ENCODE results near the gene PMM1.

The PMM1 gene

DNA sequence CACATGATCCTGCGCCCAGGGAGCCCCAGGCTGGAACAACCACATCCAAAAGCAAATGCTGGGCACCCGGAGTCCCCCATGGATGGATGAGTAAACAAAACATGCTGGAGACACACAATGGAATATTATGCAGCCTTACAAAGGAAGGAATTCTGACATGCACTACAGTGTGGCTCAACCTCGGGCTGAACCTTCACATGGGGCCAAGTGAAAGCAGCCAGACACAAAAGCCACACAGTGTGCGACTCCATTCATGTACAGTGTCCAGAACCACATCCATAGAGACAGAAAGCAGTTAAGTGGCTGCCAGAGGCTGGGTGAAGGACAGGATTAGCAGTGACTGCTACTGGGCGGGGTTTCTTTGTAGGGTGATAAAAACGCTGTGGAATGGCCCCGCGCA lies 55.4 kb downstream of the PMM1 start:
- no peak for FAIRE-seq

GRCh38 chr22:41532908-41533825 lies 56.5 kb downstream of the PMM1 start:
- FAIRE-seq, result no peak

DNA sequence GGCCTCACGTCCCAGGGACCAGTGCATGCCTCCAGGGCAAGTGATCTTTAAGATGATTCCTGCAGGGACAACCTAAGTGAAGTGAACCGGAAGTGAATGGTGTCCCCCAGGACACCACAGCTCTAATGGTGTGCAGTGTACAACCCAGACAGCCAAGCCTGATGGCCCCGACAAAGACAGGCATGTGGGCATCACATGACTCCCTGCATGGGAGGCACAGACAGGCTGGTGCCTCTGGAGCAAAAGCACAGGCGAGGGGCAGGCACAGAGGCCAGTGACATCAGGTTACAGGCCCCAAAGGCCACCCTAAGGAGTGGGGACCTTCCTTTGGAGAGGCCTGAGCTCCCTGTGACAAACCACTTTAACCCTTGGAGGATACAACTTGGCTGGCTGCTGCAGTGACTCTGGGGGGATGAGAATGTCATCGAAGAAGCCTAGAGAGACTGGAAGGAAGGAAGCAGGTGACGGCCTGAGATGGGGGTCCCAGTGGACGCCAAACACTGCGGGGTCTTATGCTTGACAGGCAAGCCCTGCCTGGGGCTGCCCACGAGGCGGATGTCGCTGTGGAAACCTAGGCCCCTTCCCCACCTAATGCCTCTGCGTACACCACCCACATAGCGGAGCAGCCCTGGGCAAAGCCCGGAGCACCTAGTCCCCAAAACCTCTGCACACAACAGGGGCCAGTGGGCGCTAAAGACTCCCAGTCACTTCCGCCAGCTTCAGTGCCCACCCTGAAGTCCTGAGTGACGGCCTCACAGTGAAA lies 57.7 kb downstream of the PMM1 start:
- no peak for FAIRE-seq

GRCh38 chr22:41530890-41531714 lies 58.5 kb downstream of the PMM1 start:
- no peak for FAIRE-seq

GRCh38 chr22:41528938-41529561 lies 60.6 kb downstream of the PMM1 start:
- no peak for FAIRE-seq

GRCh38 chr22:41528132-41528766 lies 61.4 kb downstream of the PMM1 start:
- no peak for FAIRE-seq

Measured in G401.6 (cell line).